ENCODE measurements around the gene CNPY1. TPM values are rescaled to one million over a fixed set of nuclear protein-coding genes. Genes with fewer than 3 reads are reported as not detected.

Gene CNPY1
- total RNA-seq, 1 experiment from 2014 or later = not detected

GRCh38 chr7:155585532-155585895 lies 39.2 kb upstream of the CNPY1 start:
- no peak overlapping the region for H3K4me3 Mint-ChIP-seq

More at GRCh38 chr7:155585532-155585895, 39.2 kb upstream of the CNPY1 start:
- Histone ChIP-seq H3K23me2 (ENCODE audit: insufficient read length, low read depth, low read length, poor library complexity, severe bottlenecking) (no peaks in the 10 kb centered on the region), H3K4ac (ENCODE audit: low read depth, low read length) (no peak overlapping the region), H4K91ac (ENCODE audit: insufficient read length, low read depth, low read length) (no peak overlapping the region), H3K27ac (ENCODE audit: insufficient read length, low read depth, low read length) (no peak overlapping the region), H2BK12ac (ENCODE audit: insufficient read length, low read depth, low read length) (no peak overlapping the region), H2BK120ac (ENCODE audit: low read depth, low read length, poor library complexity, severe bottlenecking) (no peak overlapping the region), H3K23ac (ENCODE audit: insufficient read length, low read depth, low read length) (no peak overlapping the region), H2BK20ac (ENCODE audit: low read depth, low read length, poor library complexity, severe bottlenecking) (no peak overlapping the region), H3K56ac (ENCODE audit: insufficient read length, low read depth, low read length) (no peak overlapping the region), H3K4me2 (ENCODE audit: insufficient read depth, insufficient read length, low read length) (no peak overlapping the region), H3K79me2 (ENCODE audit: insufficient read depth, low read length) (no peaks in the 10 kb centered on the region), H4K5ac (ENCODE audit: insufficient read length, low read depth, low read length) (no peak overlapping the region), H2AFZ (ENCODE audit: low read length) (no peak overlapping the region), H3K14ac (ENCODE audit: insufficient read depth, low read length) (no peak overlapping the region), H3T11ph (ENCODE audit: low read length) (no peak overlapping the region), H3K4me1 (ENCODE audit: insufficient read depth, low read length) (no peaks in the 10 kb centered on the region), H2BK5ac (ENCODE audit: insufficient read length, low read length) (no peak overlapping the region), H3K9ac (ENCODE audit: extremely low read depth, insufficient read length, low read length) (no peak overlapping the region), H3K9me3 (ENCODE audit: control insufficient read depth, low read depth, low read length) (no peaks in the 10 kb centered on the region), H3K18ac (ENCODE audit: insufficient read length, low read depth, low read length) (no peak overlapping the region), H2BK15ac (ENCODE audit: low read depth, low read length) (no peak overlapping the region), H2AK5ac (ENCODE audit: insufficient read length, low read length) (no peak overlapping the region), H4K8ac (replicated peaks; ENCODE audit: insufficient read length, low read depth, low read length) (no peak overlapping the region), H4K20me1 (ENCODE audit: control insufficient read depth, insufficient read depth, insufficient read length) (no peaks in the 10 kb centered on the region), H3K79me1 (ENCODE audit: insufficient read depth, low read depth, low read length, poor library complexity, severe bottlenecking) (no peaks in the 10 kb centered on the region), H3K27me3 (ENCODE audit: insufficient read depth, low read length) (no peaks in the 10 kb centered on the region)
- Mint-ChIP-seq H3K27me3 (ENCODE audit: low read depth) (peaks cover 20% of the 10 kb centered on the region), H3K36me3 (ENCODE audit: insufficient read depth in 1 of 3, low read depth in 3 of 3) (no peaks in the 10 kb centered on the region), H3K4me1 (peaks cover 2 to 5% of the 10 kb centered on the region in 2 experiments; a peak in 2 of 4 replicates), H3K27ac (no peak overlapping the region), H3K9me3 (no peaks in the 10 kb centered on the region)
- TF ChIP-seq CTCF (conservative IDR thresholded peaks at IDR 0.05) = no peak
- 100% methylated on average over 6 of the region's 8 CpGs for WGBS (ENCODE audit: extremely low coverage, insufficient read length, low lambda C conversion rate)
- DNase-seq = no peak

Data from H9 (cell line).